HCT116 (cell line): ENCODE measurements around the gene TBR1. TPM values are rescaled to one million over a fixed set of nuclear protein-coding genes. Genes with fewer than 3 reads are reported as not detected.

Source experiments
- ATAC-seq: fragments of 200-7000 bp; cut with Tn5 transposase; 2 replicates; pipeline ENCODE4 v1.9.1; 2020; ENCODE audit warnings: mild to moderate bottlenecking, moderate library complexity
- BruUV-seq: library from RNA; stranded (reverse); fragments of 400-500 nt; replicated peaks from 2 replicates; lab custom pipeline; 2021; lab: Mats Ljungman, UMichigan
- CTCF ChIA-PET: fragments of 300-600 bp; sonication (Branson Sonifier 250); formaldehyde crosslinking; loops from one replicate; lab custom pipeline; 2021; ENCODE audit warnings: antibody characterized with exemption; lab: Charles Lee
- POLR2A ChIA-PET: fragments of 300-600, 350-600 bp; sonication (Branson Sonifier 250); formaldehyde crosslinking; loops from one replicate; lab custom pipeline; 2021; ENCODE audit warnings: antibody characterized with exemption; lab: Charles Lee
- RAD21 ChIA-PET, 2 experiments: fragments of 300-600 bp; sonication (Branson Sonifier 250); formaldehyde crosslinking; loops; one replicate each; lab custom pipeline; 2023; ENCODE audit warnings: low total read pairs in 2 of 2; ENCODE audit not compliant: uncharacterized antibody in 2 of 2, unreplicated experiment in 2 of 2, low non-redundant PET in 1 of 2; lab: Charles Lee
- DNase-seq: peaks from one replicate; pipeline ENCODE4 v3.0.0-alpha.2; 2010; ENCODE audit warnings: low read depth, low spot score
- H2AFZ ChIP-seq: fragments of 200-600 bp; shearing (Covaris generic), sonication (generic); 2 replicates; pipeline ENCODE4 v1.6.1; 2017; ENCODE audit warnings: low read depth, mixed run types, mixed read lengths, antibody characterized with exemption, low read length; ENCODE audit not compliant: poor library complexity, severe bottlenecking
- H3K27ac ChIP-seq: 2 replicates; pipeline ENCODE4 v1.5.1; 2012; ENCODE audit warnings: low read depth, low read length
- H3K27me3 ChIP-seq: fragments of 200-600 bp; sonication (generic); 2 replicates; pipeline ENCODE4 v1.6.1; 2016; ENCODE audit warnings: mixed run types, low read length, mixed read lengths; ENCODE audit not compliant: insufficient read depth
- H3K36me3 ChIP-seq, 2 experiments: fragments of 200-500 bp in 1 of 2; fragments of 200-600 bp in 1 of 2; sonication (Bioruptor generic) in 1 of 2; sonication (generic) in 1 of 2; 2 replicates each; pipeline versions ENCODE4 v1.5.1 to v1.6.1; 2014 to 2016; ENCODE audit warnings: low read length in 2 of 2, inconsistent platforms in 1 of 2, mixed read lengths in 1 of 2, mixed run types in 1 of 2; ENCODE audit not compliant: insufficient read depth in 2 of 2, control insufficient read depth in 1 of 2
- H3K4me1 ChIP-seq, 2 experiments: fragments of 200-600 bp in 1 of 2; sonication (generic) in 1 of 2; 2 replicates each; pipeline versions ENCODE4 v1.5.1 to v1.6.1; 2012 to 2017; ENCODE audit warnings: low read length in 2 of 2, inconsistent platforms in 1 of 2, mild to moderate bottlenecking in 1 of 2, mixed read lengths in 1 of 2, mixed run types in 1 of 2, moderate library complexity in 1 of 2; ENCODE audit not compliant: insufficient read depth in 2 of 2, control insufficient read depth in 1 of 2
- H3K4me2 ChIP-seq: fragments of 200-600 bp; sonication (generic); 2 replicates; pipeline ENCODE4 v1.6.1; 2017; ENCODE audit warnings: mixed run types, low read length, mixed read lengths
- H3K4me3 ChIP-seq, 2 experiments: fragments of 200-600 bp in 1 of 2; sonication (generic) in 1 of 2; replicated peaks in 1 of 2; 2 replicates each; pipeline ENCODE4 v1.5.1; 2011 to 2016; ENCODE audit warnings: low read length in 2 of 2, control low read depth in 1 of 2, low read depth in 1 of 2, mild to moderate bottlenecking in 1 of 2, mixed read lengths in 1 of 2, mixed run types in 1 of 2
- H3K79me2 ChIP-seq: fragments of 200-600 bp; sonication (generic); 2 replicates; pipeline ENCODE4 v1.6.1; 2017; ENCODE audit warnings: mild to moderate bottlenecking, mixed run types, low read length, moderate library complexity, mixed read lengths; ENCODE audit not compliant: insufficient read depth
- H3K9ac ChIP-seq: fragments of 200-600 bp; sonication (generic); 2 replicates; pipeline ENCODE4 v1.6.1; 2016; ENCODE audit warnings: low read length, mixed read lengths
- H3K9me2 ChIP-seq: fragments of 200-600 bp; sonication (generic), shearing (Covaris generic); 2 replicates; pipeline ENCODE4 v1.6.1; 2017; ENCODE audit warnings: mixed run types, mild to moderate bottlenecking, moderate library complexity; ENCODE audit not compliant: insufficient read depth
- H3K9me3 ChIP-seq, 2 experiments: fragments of 200-500 bp in 1 of 2; fragments of 200-600 bp in 1 of 2; sonication (Bioruptor generic) in 1 of 2; sonication (generic) in 1 of 2; 2 replicates each; pipeline ENCODE4 v1.6.1; 2014 to 2017; ENCODE audit warnings: low read length in 2 of 2, mixed read lengths in 2 of 2, inconsistent platforms in 1 of 2, low read depth in 1 of 2, mild to moderate bottlenecking in 1 of 2, mixed run types in 1 of 2, moderate library complexity in 1 of 2; ENCODE audit not compliant: control insufficient read depth in 1 of 2, insufficient read depth in 1 of 2
- H4K20me1 ChIP-seq: fragments of 200-600 bp; sonication (generic), shearing (Covaris generic); 2 replicates; pipeline ENCODE4 v1.6.1; 2017; ENCODE audit warnings: mixed run types, mild to moderate bottlenecking, moderate library complexity; ENCODE audit not compliant: insufficient read depth
- CBX3 ChIP-seq: IDR thresholded peaks from 2 replicates; pipeline ENCODE4 v1.6.1; 2012; ENCODE audit warnings: low read depth
- EGR1 ChIP-seq: IDR thresholded peaks from 2 replicates; pipeline ENCODE4 v1.6.1; 2012; ENCODE audit warnings: low read depth
- ELF1 ChIP-seq: IDR thresholded peaks from 2 replicates; pipeline ENCODE4 v1.6.1; 2012; ENCODE audit warnings: low read depth, borderline replicate concordance
- EZH2 ChIP-seq: fragments of 200-600 bp; sonication (generic); IDR thresholded peaks from 2 replicates; pipeline ENCODE4 v1.6.1; 2017; ENCODE audit warnings: antibody characterized with exemption, mixed run types
- EZH2phosphoT487 ChIP-seq: fragments of 200-600 bp; IDR thresholded peaks from 2 replicates; pipeline ENCODE4 v1.6.1; 2018; ENCODE audit warnings: antibody characterized with exemption, borderline replicate concordance
- JUND ChIP-seq: IDR thresholded peaks from 2 replicates; pipeline ENCODE4 v1.6.1; 2012
- SIN3A ChIP-seq: IDR thresholded peaks from 2 replicates; pipeline ENCODE4 v1.6.1; 2012; ENCODE audit warnings: low read depth
- SRF ChIP-seq: IDR thresholded peaks from 2 replicates; pipeline ENCODE4 v1.6.1; 2012; ENCODE audit warnings: low read depth
- TCF7L2 ChIP-seq: IDR thresholded peaks from 2 replicates; pipeline ENCODE4 v1.7.0; 2011; ENCODE audit warnings: borderline replicate concordance, inconsistent platforms; ENCODE audit not compliant: insufficient read depth, insufficient read length; ENCODE audit errors: extremely low read depth
- ZNF274 ChIP-seq: fragments of 200-500 bp; sonication (Bioruptor generic); IDR thresholded peaks from 2 replicates; pipeline ENCODE4 v1.6.1; 2014; ENCODE audit warnings: mild to moderate bottlenecking, low read depth, low read length, inconsistent platforms
- intact Hi-C: fragments of 100-400 bp; cut with micrococcal nuclease; formaldehyde crosslinking; loops from 2 replicates; pipeline ENCODE4 v1.10.0; 2022
- total RNA-seq: library from RNA; stranded (reverse); gene quantifications from one replicate; pipeline ENCODE4 v1.2.1, GENCODE V29; 2021; ENCODE audit not compliant: unreplicated experiment
- TF ChIP-seq, protein P1 (sequence below): IDR thresholded peaks from 2 replicates; pipeline ENCODE4 v1.6.1; 2011; ENCODE audit warnings: mild to moderate bottlenecking, low read length, moderate library complexity; ENCODE audit not compliant: insufficient replicate concordance; ENCODE audit errors: extremely low read depth

Gene TBR1
- total RNA-seq, 1 experiment from 2014 or later, result 0.17 TPM

DNA sequence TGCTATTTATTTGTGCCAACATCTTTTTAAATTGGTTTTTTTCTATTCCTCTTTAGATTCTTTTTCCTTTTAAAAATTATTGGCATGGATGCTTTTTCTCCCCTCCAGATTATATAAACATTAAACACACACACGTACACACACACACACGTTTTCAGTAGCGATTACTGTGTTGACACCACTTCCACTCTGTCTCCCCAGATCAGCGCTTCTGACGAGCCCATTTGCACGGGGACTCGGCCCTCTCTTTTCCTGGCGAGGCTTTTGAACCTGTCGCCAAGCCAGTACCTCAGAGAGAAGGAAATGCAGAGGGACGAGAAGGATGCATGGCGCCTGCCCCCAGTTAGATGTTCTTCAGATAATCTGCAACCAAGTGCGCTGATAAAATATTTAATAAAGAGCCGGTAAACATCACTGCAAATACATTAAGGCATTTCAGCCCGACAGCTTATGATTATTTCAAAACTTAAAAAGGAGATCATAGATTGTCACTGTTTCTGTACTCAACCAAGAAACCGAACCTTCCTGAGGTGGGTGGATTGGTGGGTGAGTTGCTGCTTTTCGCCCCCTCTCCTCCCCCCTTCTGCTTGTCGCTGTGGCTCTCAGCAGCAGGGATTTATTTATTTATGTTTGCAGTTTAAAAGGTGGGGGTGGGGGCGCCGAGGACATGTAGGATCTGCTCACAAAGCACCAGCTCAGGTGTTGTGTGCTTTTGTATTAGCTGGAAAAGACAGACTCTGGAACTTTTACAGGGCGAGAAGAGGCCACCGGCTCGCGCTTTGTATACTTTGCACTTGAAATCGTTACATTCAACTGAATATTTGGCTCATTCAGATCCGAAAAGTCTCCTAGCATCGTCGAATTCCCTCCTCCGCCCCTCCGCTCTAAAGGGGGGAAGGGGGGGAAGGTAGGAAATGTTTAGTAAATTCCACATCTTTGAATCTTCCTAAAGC, 787 bp upstream of the TBR1 start (continued):
- TF ChIP-seq ZNF274 (no peak), JUND (no peak), EGR1 (no peak), ELF1 (no peak), EZH2phosphoT487 (no peak), SIN3A (no peak), CBX3 (no peak), EZH2 (no peak), SRF (no peak)
- TF ChIP-seq, protein P1, sequence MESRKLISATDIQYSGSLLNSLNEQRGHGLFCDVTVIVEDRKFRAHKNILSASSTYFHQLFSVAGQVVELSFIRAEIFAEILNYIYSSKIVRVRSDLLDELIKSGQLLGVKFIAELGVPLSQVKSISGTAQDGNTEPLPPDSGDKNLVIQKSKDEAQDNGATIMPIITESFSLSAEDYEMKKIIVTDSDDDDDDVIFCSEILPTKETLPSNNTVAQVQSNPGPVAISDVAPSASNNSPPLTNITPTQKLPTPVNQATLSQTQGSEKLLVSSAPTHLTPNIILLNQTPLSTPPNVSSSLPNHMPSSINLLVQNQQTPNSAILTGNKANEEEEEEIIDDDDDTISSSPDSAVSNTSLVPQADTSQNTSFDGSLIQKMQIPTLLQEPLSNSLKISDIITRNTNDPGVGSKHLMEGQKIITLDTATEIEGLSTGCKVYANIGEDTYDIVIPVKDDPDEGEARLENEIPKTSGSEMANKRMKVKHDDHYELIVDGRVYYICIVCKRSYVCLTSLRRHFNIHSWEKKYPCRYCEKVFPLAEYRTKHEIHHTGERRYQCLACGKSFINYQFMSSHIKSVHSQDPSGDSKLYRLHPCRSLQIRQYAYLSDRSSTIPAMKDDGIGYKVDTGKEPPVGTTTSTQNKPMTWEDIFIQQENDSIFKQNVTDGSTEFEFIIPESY, result no peak
- TF ChIP-seq, all 23 proteins: peak for 0

DNA sequence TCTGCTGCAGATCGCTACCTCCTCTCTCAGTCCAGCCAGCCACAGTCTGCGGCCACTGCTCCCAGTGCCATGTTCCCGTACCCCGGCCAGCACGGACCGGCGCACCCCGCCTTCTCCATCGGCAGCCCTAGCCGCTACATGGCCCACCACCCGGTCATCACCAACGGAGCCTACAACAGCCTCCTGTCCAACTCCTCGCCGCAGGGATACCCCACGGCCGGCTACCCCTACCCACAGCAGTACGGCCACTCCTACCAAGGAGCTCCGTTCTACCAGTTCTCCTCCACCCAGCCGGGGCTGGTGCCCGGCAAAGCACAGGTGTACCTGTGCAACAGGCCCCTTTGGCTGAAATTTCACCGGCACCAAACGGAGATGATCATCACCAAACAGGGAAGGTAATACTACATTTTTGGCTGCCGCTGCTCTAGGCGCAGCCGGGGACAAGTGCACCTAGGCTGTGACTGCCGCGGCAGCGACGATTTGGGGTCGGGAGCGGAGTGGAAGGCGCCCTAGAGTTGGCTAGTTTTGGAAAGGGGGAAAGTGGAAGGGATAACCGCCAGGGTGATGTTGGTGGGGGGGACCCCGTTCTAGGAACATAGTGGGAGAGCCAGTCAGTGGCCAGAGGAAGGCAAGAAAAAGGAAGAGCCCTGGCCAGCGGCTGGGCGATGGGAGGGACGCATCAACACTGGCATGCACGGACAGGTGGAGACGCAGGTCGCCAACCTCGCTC, 776 bp downstream of the TBR1 start:
- Histone ChIP-seq H3K27me3 (no peaks in the 10 kb centered on the region), H3K4me3 (no peak overlapping the region), H3K27ac (no peak overlapping the region), H3K9ac (no peak overlapping the region), H2AFZ (no peak overlapping the region), H4K20me1 (no peaks in the 10 kb centered on the region), H3K79me2 (no peaks in the 10 kb centered on the region), H3K4me2 (no peak overlapping the region), H3K9me3 (no peaks in the 10 kb centered on the region), H3K4me1 (no peaks in the 10 kb centered on the region), H3K36me3 (no peaks in the 10 kb centered on the region)
- no TSS peak for BruUV-seq
- POLR2A ChIA-PET, result no interaction called here
- DNase-seq (no peak), ATAC-seq (no peak)
- CTCF ChIA-PET, result no interaction called here
- intact Hi-C loops, result no loop called here
- no peak for TF ChIP-seq SRF
- no peak for TF ChIP-seq TCF7L2
- TF ChIP-seq, all 23 proteins: peak for 0
- H3K9me2 ChIP-seq, result no peaks in the 10 kb centered on the region
- RAD21 ChIA-PET, result no interaction called here
